CD4-positive, alpha-beta memory T cell (primary cell): ENCODE results near the gene RARRES2. TPM values are rescaled to one million over a fixed set of nuclear protein-coding genes. Genes with fewer than 3 reads are reported as not detected.

Experiments used
- CTCF ChIA-PET: fragments of 350-600 bp; sonication (Branson Sonifier 250); formaldehyde crosslinking; loops from one replicate; lab custom pipeline; 2021; ENCODE audit warnings: inconsistent platforms; ENCODE audit not compliant: partially characterized antibody; lab: Charles Lee
- POLR2A ChIA-PET: fragments of 350-600 bp; sonication (Branson Sonifier 250); formaldehyde crosslinking; loops from one replicate; lab custom pipeline; 2021; ENCODE audit not compliant: partially characterized antibody; lab: Charles Lee
- DNase-seq, 5 donors: peaks; one replicate each; pipeline versions ENCODE4 v3.0.0 to v3.0.0-alpha.2; 2020 to 2022; ENCODE audit warnings: mixed read lengths in 1 of 5
- H3K27ac ChIP-seq: one replicate; pipeline ENCODE4 v1.7.0; 2013; ENCODE audit warnings: low read depth, low read length
- H3K27me3 ChIP-seq: 2 replicates; pipeline ENCODE4 v1.7.0; 2013; ENCODE audit warnings: mild to moderate bottlenecking, low read length, moderate library complexity; ENCODE audit not compliant: insufficient read depth
- H3K36me3 ChIP-seq: 2 replicates; pipeline ENCODE4 v1.7.0; 2013; ENCODE audit warnings: mild to moderate bottlenecking, low read length, moderate library complexity; ENCODE audit not compliant: insufficient read depth
- H3K4me1 ChIP-seq: 2 replicates; pipeline ENCODE4 v1.7.0; 2013; ENCODE audit warnings: mild to moderate bottlenecking, low read length, moderate library complexity; ENCODE audit not compliant: insufficient read depth
- H3K4me3 ChIP-seq, 2 donors: one replicate each; pipeline ENCODE4 v1.7.0; 2013; ENCODE audit warnings: low read length in 2 of 2, mild to moderate bottlenecking in 1 of 2
- H3K9me3 ChIP-seq, 2 donors: one replicate each; pipeline ENCODE4 v1.7.0; 2013; ENCODE audit warnings: low read length in 2 of 2, control low read depth in 1 of 2; ENCODE audit not compliant: control insufficient read depth in 1 of 2
- H3K27ac Mint-ChIP-seq, 7 donors: one replicate each; pipeline ENCODE4 v1.8.0; 2020 to 2021; ENCODE audit warnings: mixed read lengths in 7 of 7, mild to moderate bottlenecking in 6 of 7, inconsistent platforms in 3 of 7, moderate library complexity in 3 of 7
- H3K27me3 Mint-ChIP-seq, 2 donors: one replicate each; pipeline ENCODE4 v1.8.0; 2020 to 2021; ENCODE audit warnings: mixed read lengths in 2 of 2
- H3K36me3 Mint-ChIP-seq, 2 donors: one replicate each; pipeline ENCODE4 v1.8.0; 2020 to 2021; ENCODE audit warnings: mixed read lengths in 2 of 2, inconsistent platforms in 1 of 2, mild to moderate bottlenecking in 1 of 2
- H3K4me1 Mint-ChIP-seq, 4 donors: one replicate each; pipeline ENCODE4 v1.8.0; 2020 to 2021; ENCODE audit warnings: mixed read lengths in 4 of 4, mild to moderate bottlenecking in 1 of 4
- H3K4me3 Mint-ChIP-seq, 8 donors: one replicate each; pipeline ENCODE4 v1.8.0; 2020 to 2021; ENCODE audit warnings: mixed read lengths in 8 of 8, mild to moderate bottlenecking in 7 of 8, moderate library complexity in 6 of 8, inconsistent platforms in 3 of 8
- H3K9me3 Mint-ChIP-seq, 8 donors: one replicate each; pipeline ENCODE4 v1.8.0; 2020 to 2021; ENCODE audit warnings: mixed read lengths in 8 of 8, mild to moderate bottlenecking in 5 of 8, inconsistent platforms in 3 of 8, moderate library complexity in 1 of 8
- intact Hi-C: fragments of 100-400 bp; cut with micrococcal nuclease; formaldehyde crosslinking; loops from one replicate; pipeline ENCODE4 v1.15.1; 2023
- polyA plus RNA-seq, 2 donors: library from polyadenylated mRNA; unstranded; fragments of 300-500 nt; fragmentation: Illumina TruSeq; gene quantifications; one replicate each; pipeline ENCODE4 v1.2.3, GENCODE V29; 2021
- total RNA-seq, 2 experiments: library from RNA; stranded (reverse); gene quantifications; one replicate each; pipeline ENCODE4 v1.2.3, GENCODE V29; 2021

RARRES2 gene
- total and polyA plus RNA-seq, 4 experiments from 2014 or later, result not detected

GRCh38 chr7:150327308-150327707 lies 14.1 kb downstream of the RARRES2 start:
- H3K4me1 Mint-ChIP-seq, result peaks cover 20 to 32% (median 23%) of the 10 kb centered on the region in 4 donors
- H3K27ac ChIP-seq, result no peak overlapping the region
- no peaks in the 10 kb centered on the region for H3K9me3 Mint-ChIP-seq
- peaks cover 24% of the 10 kb centered on the region for H3K36me3 ChIP-seq
- H3K36me3 Mint-ChIP-seq, result peaks cover 39 to 40% of the 10 kb centered on the region in 2 donors
- DNase-seq, result no peak
- H3K4me1 ChIP-seq, result peaks cover 20% of the 10 kb centered on the region
- H3K27ac Mint-ChIP-seq, result peak overlapping the region in 1 of 7 donors; percentile 29
- H3K4me3 ChIP-seq, result no peak overlapping the region
- no peaks in the 10 kb centered on the region for H3K9me3 ChIP-seq
- H3K27me3 Mint-ChIP-seq, result no peaks in the 10 kb centered on the region
- no peak overlapping the region for H3K4me3 Mint-ChIP-seq
- intact Hi-C loops, result no loop called here
- ChIA-PET CTCF (no interaction called here), POLR2A (no interaction called here)
- H3K27me3 ChIP-seq, result no peaks in the 10 kb centered on the region

GRCh38 chr7:150326657-150327268 lies 14.7 kb downstream of the RARRES2 start:
- Mint-ChIP-seq H3K27ac (no peak overlapping the region), H3K4me1 (peaks cover 25 to 37% (median 29%) of the 10 kb centered on the region in 4 donors), H3K27me3 (no peaks in the 10 kb centered on the region), H3K9me3 (no peaks in the 10 kb centered on the region), H3K4me3 (no peak overlapping the region), H3K36me3 (peaks cover 39 to 40% of the 10 kb centered on the region in 2 donors)
- Histone ChIP-seq H3K4me1 (peaks cover 25% of the 10 kb centered on the region), H3K4me3 (no peak overlapping the region), H3K27ac (no peak overlapping the region), H3K9me3 (no peaks in the 10 kb centered on the region), H3K36me3 (peaks cover 24% of the 10 kb centered on the region), H3K27me3 (no peaks in the 10 kb centered on the region)
- CTCF ChIA-PET, result no interaction called here
- intact Hi-C loops, result no loop called here
- no peak for DNase-seq
- POLR2A ChIA-PET, result no interaction called here

GRCh38 chr7:150325901-150326300 lies 15.5 kb downstream of the RARRES2 start:
- no peaks in the 10 kb centered on the region for H3K9me3 ChIP-seq
- H3K36me3 ChIP-seq, result peaks cover 24% of the 10 kb centered on the region
- no peaks in the 10 kb centered on the region for H3K27me3 Mint-ChIP-seq
- no peak for DNase-seq
- no peak overlapping the region for H3K27ac ChIP-seq
- peaks cover 32% of the 10 kb centered on the region for H3K4me1 ChIP-seq
- peaks cover 33 to 37% of the 10 kb centered on the region in 2 donors for H3K36me3 Mint-ChIP-seq
- peak overlapping the region in 2 of 7 donors; percentile 10 to 72 for H3K27ac Mint-ChIP-seq
- no peak overlapping the region for H3K4me3 ChIP-seq
- intact Hi-C loops, result no loop called here
- no peaks in the 10 kb centered on the region for H3K27me3 ChIP-seq
- H3K4me3 Mint-ChIP-seq, result peak overlapping the region in 1 of 8 donors; percentile 49
- ChIA-PET POLR2A (interaction anchor here (1.4 kb wide), 1 partner anchor 30 kb away, joined by 4 read pairs; no protein-coding TSS in a partner anchor), CTCF (no interaction called here)
- peaks cover 31 to 45% (median 35%) of the 10 kb centered on the region in 4 donors for H3K4me1 Mint-ChIP-seq
- peaks cover 0 to 1% (median 0%) of the 10 kb centered on the region in 8 donors for H3K9me3 Mint-ChIP-seq

GRCh38 chr7:150325110-150325611 lies 16.3 kb downstream of the RARRES2 start:
- Mint-ChIP-seq H3K4me1 (peaks cover 31 to 47% (median 38%) of the 10 kb centered on the region in 4 donors), H3K27me3 (no peaks in the 10 kb centered on the region), H3K9me3 (peaks cover 0 to 1% (median 0%) of the 10 kb centered on the region in 8 donors), H3K4me3 (peak overlapping the region; percentile 90 to 99 (median 98)), H3K36me3 (peaks cover 29 to 37% of the 10 kb centered on the region in 2 donors), H3K27ac (peak overlapping the region in 5 of 7 donors; percentile 25 to 98 (median 84))
- POLR2A ChIA-PET, result interaction anchor here (1.4 kb wide), 1 partner anchor 31 kb away, joined by 4 read pairs; no protein-coding TSS in a partner anchor
- Histone ChIP-seq H3K9me3 (no peaks in the 10 kb centered on the region), H3K36me3 (peaks cover 24% of the 10 kb centered on the region), H3K27ac (no peak overlapping the region), H3K27me3 (no peaks in the 10 kb centered on the region), H3K4me3 (no peak overlapping the region), H3K4me1 (peaks cover 38% of the 10 kb centered on the region)
- CTCF ChIA-PET, result no interaction called here
- no peak for DNase-seq
- intact Hi-C loops, result no loop called here

- Mint-ChIP-seq H3K4me1 (peaks cover 31 to 49% (median 40%) of the 10 kb centered on the region in 4 donors), H3K9me3 (peaks cover 0 to 1% (median 0%) of the 10 kb centered on the region in 8 donors), H3K27ac (peak overlapping the region; percentile 84 to 99 (median 97)), H3K27me3 (no peaks in the 10 kb centered on the region), H3K36me3 (peaks cover 36 to 40% of the 10 kb centered on the region in 2 donors), H3K4me3 (peak overlapping the region; percentile 90 to 99 (median 98))
- intact Hi-C loops, result no loop called here
- CTCF ChIA-PET, result interaction anchor here (1.1 kb wide), 1 partner anchor 31 kb away, joined by 3 read pairs; no protein-coding TSS in a partner anchor
- H3K36me3 ChIP-seq, result peaks cover 24% of the 10 kb centered on the region
- no peaks in the 10 kb centered on the region for H3K27me3 ChIP-seq
- POLR2A ChIA-PET, result interaction anchor here (1.4 to 2.9 kb wide), 3 partner anchors 10 to 82 kb away, joined by 3 to 14 read pairs (median 10); a partner anchor contains a TSS
- peak overlapping the region; percentile 82 for H3K27ac ChIP-seq
- DNase-seq, result no peak
- no peaks in the 10 kb centered on the region for H3K9me3 ChIP-seq
- H3K4me1 ChIP-seq, result peaks cover 44% of the 10 kb centered on the region
- H3K4me3 ChIP-seq, result peak overlapping the region in 1 of 2 donors; percentile 82
Measured at GRCh38 chr7:150324373-150324961, 17.0 kb downstream of the RARRES2 start.

- H3K4me1 ChIP-seq, result peaks cover 44% of the 10 kb centered on the region
- intact Hi-C loops, result loop anchor here (2.0 kb wide), 2 partner anchors 45 to 55 kb away; partner anchors contain the start of genes REPIN1 and ZNF775
- peaks cover 22% of the 10 kb centered on the region for H3K36me3 ChIP-seq
- ChIA-PET CTCF (interaction anchor here (1.1 kb wide), 1 partner anchor 31 kb away, joined by 3 read pairs; no protein-coding TSS in a partner anchor), POLR2A (interaction anchor here (0.8 to 2.9 kb wide), 6 partner anchors 10 to 469 kb away, joined by 3 to 14 read pairs (median 6); a partner anchor contains a TSS)
- Mint-ChIP-seq H3K27me3 (no peaks in the 10 kb centered on the region), H3K36me3 (peaks cover 31 to 38% of the 10 kb centered on the region in 2 donors), H3K27ac (peak overlapping the region; percentile 84 to 99 (median 97)), H3K9me3 (peaks cover 0 to 1% (median 0%) of the 10 kb centered on the region in 8 donors), H3K4me3 (peak overlapping the region; percentile 90 to 99 (median 98)), H3K4me1 (peaks cover 31 to 49% (median 40%) of the 10 kb centered on the region in 4 donors)
- no peaks in the 10 kb centered on the region for H3K27me3 ChIP-seq
- H3K9me3 ChIP-seq, result no peaks in the 10 kb centered on the region
- peak overlapping the region; percentile 82 for H3K27ac ChIP-seq
- peak overlapping the region; percentile 82 to 96 for H3K4me3 ChIP-seq
- DNase-seq, result no peak
Measured at GRCh38 chr7:150323682-150324372, 17.6 kb downstream of the RARRES2 start.
